Skeletal muscle tissue (tissue), 4 donors: Measurements from ENCODE around the gene MVB12B. TPM values are rescaled to one million over a fixed set of nuclear protein-coding genes. Genes with fewer than 3 reads are reported as not detected.

ENCODE experiments used
- H3K27ac ChIP-seq: one replicate; pipeline ENCODE4 v1.7.0; 2013; ENCODE audit warnings: mild to moderate bottlenecking, low read depth, low read length, inconsistent platforms
- H3K27me3 ChIP-seq, 3 donors: one replicate each; pipeline ENCODE4 v1.7.0; 2013; ENCODE audit warnings: low read length in 3 of 3; ENCODE audit not compliant: control insufficient read depth in 3 of 3, insufficient read depth in 3 of 3
- H3K36me3 ChIP-seq, 3 donors: one replicate each; pipeline ENCODE4 v1.7.0; 2013; ENCODE audit warnings: low read length in 3 of 3; ENCODE audit not compliant: control insufficient read depth in 3 of 3, insufficient read depth in 3 of 3
- H3K4me1 ChIP-seq, 3 donors: one replicate each; pipeline ENCODE4 v1.7.0; 2013; ENCODE audit warnings: low read length in 3 of 3, mild to moderate bottlenecking in 3 of 3; ENCODE audit not compliant: control insufficient read depth in 3 of 3, insufficient read depth in 3 of 3
- H3K4me3 ChIP-seq, 3 donors: one replicate each; pipeline ENCODE4 v1.7.0; 2013; ENCODE audit warnings: low read length in 3 of 3
- H3K9ac ChIP-seq, 3 donors: one replicate each; pipeline ENCODE4 v1.7.0; 2013; ENCODE audit warnings: low read length in 3 of 3, mild to moderate bottlenecking in 3 of 3, moderate library complexity in 2 of 3, low read depth in 1 of 3
- H3K9me3 ChIP-seq, 3 donors: one replicate each; pipeline ENCODE4 v1.7.0; 2013; ENCODE audit warnings: low read length in 3 of 3; ENCODE audit not compliant: control insufficient read depth in 3 of 3
- total RNA-seq: library from RNA; depleted of rRNA; stranded (reverse); fragments of >200 nt; gene quantifications from one replicate; pipeline ENCODE4 v1.2.3, GENCODE V29; 2014
- donor health status: Osteomylitis.

MVB12B gene
- total RNA-seq, 1 donor from 2014 or later: 13.0 TPM

- no peak overlapping the region for H3K4me3 ChIP-seq
- H3K9me3 ChIP-seq: no peaks in the 10 kb centered on the region
- no peak overlapping the region for H3K9ac ChIP-seq
- no peak overlapping the region for H3K27ac ChIP-seq
- H3K4me1 ChIP-seq: peaks cover 5 to 22% (median 13%) of the 10 kb centered on the region in 3 donors
- H3K27me3 ChIP-seq: peaks cover 32 to 49% (median 35%) of the 10 kb centered on the region in 3 donors
- H3K36me3 ChIP-seq: no peaks in the 10 kb centered on the region
These were observed 197.0 kb downstream of the MVB12B start for GRCh38 chr9:126523611-126524111.

- no peaks in the 10 kb centered on the region for H3K36me3 ChIP-seq
- no peak overlapping the region for H3K4me3 ChIP-seq
- peaks cover 5 to 22% (median 13%) of the 10 kb centered on the region in 3 donors for H3K4me1 ChIP-seq
- H3K27ac ChIP-seq: no peak overlapping the region
- H3K9ac ChIP-seq: no peak overlapping the region
- peaks cover 26 to 40% (median 30%) of the 10 kb centered on the region in 3 donors for H3K27me3 ChIP-seq
- no peaks in the 10 kb centered on the region for H3K9me3 ChIP-seq
These were observed 197.9 kb downstream of the MVB12B start for GRCh38 chr9:126524353-126525077.

DNA sequence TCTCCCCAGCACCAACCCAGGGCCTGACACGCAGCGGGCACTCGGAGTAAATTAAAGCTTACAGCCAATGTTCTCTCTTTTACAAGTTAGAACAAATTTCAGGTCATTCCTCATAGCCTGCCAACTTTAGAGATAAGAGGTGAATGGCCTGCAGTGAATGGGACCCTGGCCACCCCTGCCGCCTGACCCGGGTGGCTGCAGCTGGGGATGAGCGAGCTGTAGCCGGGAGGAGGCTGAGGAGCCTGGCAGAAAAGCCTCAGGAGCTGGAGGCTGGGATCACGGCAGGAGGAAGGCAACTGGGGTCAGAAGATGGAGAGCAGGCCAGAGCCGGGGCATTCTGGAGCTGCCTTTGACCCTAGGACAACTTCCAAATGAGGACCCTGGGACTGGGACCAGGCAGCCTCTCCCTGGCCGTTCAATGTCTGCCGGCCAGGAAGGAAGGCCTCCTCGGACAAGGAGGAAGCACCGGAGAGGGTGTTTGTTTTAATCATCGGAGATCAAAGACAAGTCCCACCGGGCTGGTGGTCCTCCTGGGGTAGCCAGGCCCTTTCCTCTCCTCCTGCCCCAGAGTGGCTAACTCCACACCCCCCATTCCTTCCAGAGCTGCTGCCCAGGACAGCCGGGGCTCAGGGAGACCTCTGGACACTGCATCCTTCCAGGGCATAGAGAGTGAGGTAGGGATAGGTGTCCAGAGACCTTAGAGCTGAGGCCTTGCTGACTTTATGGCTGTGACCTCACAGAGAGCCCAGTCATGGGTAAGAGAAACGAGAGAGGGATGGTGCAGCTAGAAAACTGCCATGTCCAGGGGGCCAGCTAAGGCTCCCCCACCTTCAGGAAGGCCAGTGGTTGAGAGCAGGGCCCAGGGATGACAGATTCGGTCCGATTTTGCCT lies 199.8 kb downstream of the MVB12B start:
- Histone ChIP-seq H3K4me1 (peaks cover 5 to 8% (median 5%) of the 10 kb centered on the region in 3 donors), H3K4me3 (no peak overlapping the region), H3K9me3 (no peaks in the 10 kb centered on the region), H3K36me3 (no peaks in the 10 kb centered on the region), H3K27me3 (peaks cover 23 to 33% (median 25%) of the 10 kb centered on the region in 3 donors), H3K27ac (no peak overlapping the region), H3K9ac (no peak overlapping the region)

DNA sequence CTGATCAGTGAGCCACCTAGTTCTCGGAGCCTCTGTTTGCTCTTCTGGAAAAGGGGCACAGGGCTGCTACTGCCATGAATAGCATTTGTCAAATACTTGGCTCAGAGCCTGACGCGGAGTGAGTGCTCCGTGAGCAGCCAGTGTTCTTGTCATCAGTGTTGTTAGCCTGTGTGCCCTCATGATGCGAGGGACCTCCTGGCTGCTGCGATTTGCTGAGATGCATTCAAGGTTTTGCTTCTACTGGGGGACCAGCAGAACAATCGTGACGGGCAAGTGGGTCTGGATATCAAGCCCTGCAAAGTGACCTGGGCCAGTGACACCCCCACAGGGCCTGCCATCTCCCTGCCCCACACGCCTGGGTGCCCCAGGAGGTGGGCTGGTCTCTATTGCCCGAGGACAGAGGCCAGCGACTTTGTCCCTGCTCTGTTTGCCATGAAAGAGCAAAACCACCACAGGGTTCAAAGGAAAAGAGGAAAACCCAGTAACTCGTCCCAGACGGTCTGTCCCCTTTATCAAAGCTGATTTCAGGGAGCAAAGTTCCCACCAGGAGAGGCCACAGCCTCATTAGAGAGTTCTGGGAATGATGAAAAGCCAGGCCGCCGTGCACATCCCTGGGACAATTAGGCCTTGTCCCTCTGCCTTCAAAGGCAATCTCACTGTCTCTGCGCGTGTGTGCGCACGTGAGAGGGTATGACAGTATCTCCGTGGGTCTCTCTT lies 200.6 kb downstream of the MVB12B start:
- H3K9ac ChIP-seq: no peak overlapping the region
- H3K4me1 ChIP-seq: peaks cover 0 to 5% (median 2%) of the 10 kb centered on the region in 3 donors
- H3K27me3 ChIP-seq: peaks cover 20 to 29% (median 24%) of the 10 kb centered on the region in 3 donors
- no peaks in the 10 kb centered on the region for H3K9me3 ChIP-seq
- H3K27ac ChIP-seq: no peak overlapping the region
- no peaks in the 10 kb centered on the region for H3K36me3 ChIP-seq
- no peak overlapping the region for H3K4me3 ChIP-seq

DNA sequence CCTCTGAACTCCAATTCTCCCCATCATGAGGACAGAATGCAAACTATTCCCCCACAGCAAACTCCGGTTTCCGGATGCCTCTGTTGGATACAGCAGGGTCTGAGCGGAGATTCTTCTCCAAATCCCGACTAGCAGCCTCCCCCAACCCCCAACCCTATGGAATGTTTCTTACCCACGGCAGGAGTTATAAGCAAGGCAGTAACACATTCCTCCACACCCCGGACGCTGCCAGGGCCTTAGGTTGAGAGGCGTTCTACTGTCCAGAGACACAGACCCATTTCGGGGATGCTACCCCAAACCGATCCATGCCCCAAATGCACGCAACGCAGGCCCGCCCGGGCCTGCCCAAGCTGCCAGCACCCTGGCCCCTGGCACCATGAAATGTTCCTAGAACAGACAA lies 201.5 kb downstream of the MVB12B start:
- Histone ChIP-seq H3K9ac (no peak overlapping the region), H3K4me1 (peaks cover 0 to 4% (median 0%) of the 10 kb centered on the region in 3 donors), H3K9me3 (no peaks in the 10 kb centered on the region), H3K27ac (no peak overlapping the region), H3K36me3 (no peaks in the 10 kb centered on the region), H3K4me3 (no peak overlapping the region), H3K27me3 (peaks cover 18 to 26% (median 25%) of the 10 kb centered on the region in 3 donors)

DNA sequence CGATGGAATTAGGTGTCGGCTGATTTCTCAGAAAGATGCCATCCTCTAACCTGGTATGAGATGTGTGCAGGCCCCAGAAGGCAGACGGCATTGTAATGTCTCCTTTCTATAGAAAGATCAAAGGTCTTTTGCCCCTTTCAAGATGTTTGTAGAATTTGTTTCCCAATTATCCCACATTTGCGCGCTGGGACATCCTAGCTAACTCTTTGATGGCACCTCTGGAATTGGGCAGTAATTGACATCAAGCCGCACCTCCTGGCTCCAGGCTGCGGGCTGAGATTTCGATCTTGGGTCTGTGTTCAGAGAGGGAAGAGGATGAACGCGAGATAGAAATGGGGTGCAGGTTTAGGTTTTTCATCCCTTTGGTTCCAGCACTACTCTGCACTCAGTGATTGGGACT lies 202.3 kb downstream of the MVB12B start:
- H3K9me3 ChIP-seq: no peaks in the 10 kb centered on the region
- H3K27me3 ChIP-seq: peaks cover 16 to 26% (median 20%) of the 10 kb centered on the region in 3 donors
- H3K4me1 ChIP-seq: peaks cover 0 to 6% (median 0%) of the 10 kb centered on the region in 3 donors
- H3K27ac ChIP-seq: no peak overlapping the region
- no peak overlapping the region for H3K9ac ChIP-seq
- no peak overlapping the region for H3K4me3 ChIP-seq
- no peaks in the 10 kb centered on the region for H3K36me3 ChIP-seq

DNA sequence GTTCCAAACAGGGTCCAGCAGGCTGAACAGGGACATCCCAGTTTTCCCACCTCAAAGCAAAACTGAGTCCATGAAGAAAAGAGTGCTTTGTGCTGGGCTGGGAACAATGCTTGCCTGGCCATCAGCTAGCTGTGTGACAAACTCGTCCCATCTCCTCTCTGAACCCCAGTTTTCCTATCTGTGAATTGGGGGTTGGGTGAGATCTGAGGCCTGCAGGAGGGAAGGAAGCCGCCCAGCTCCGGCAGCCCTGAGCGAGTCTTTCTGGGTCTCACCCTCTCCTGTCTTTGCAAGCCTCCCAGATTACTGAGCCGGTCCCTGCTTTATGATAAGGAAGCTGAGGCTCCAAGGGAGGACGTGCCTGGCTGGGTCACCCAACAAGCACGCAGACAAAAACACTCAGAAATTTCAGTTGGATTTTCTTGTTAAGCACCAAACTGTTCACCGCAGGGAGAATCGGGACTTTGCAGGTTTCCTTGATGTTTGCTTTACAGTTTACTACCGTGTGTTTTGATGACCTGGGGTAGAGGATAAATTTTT lies 204.5 kb downstream of the MVB12B start:
- no peak overlapping the region for H3K27ac ChIP-seq

GRCh38 chr9:126531591-126531990 lies 205.0 kb downstream of the MVB12B start:
- peaks cover 6 to 24% (median 18%) of the 10 kb centered on the region in 3 donors for H3K27me3 ChIP-seq
- no peaks in the 10 kb centered on the region for H3K36me3 ChIP-seq
- H3K4me1 ChIP-seq: peaks cover 0 to 6% (median 0%) of the 10 kb centered on the region in 3 donors
- no peak overlapping the region for H3K9ac ChIP-seq
- H3K27ac ChIP-seq: no peak overlapping the region
- H3K9me3 ChIP-seq: no peaks in the 10 kb centered on the region
- no peak overlapping the region for H3K4me3 ChIP-seq

More for the DNA sequence above, 204.5 kb downstream of the MVB12B start:
- Histone ChIP-seq H3K36me3 (no peaks in the 10 kb centered on the region), H3K27me3 (peaks cover 6 to 24% (median 15%) of the 10 kb centered on the region in 3 donors), H3K4me3 (no peak overlapping the region), H3K9ac (no peak overlapping the region), H3K9me3 (no peaks in the 10 kb centered on the region), H3K4me1 (peaks cover 0 to 6% (median 0%) of the 10 kb centered on the region in 3 donors)

DNA sequence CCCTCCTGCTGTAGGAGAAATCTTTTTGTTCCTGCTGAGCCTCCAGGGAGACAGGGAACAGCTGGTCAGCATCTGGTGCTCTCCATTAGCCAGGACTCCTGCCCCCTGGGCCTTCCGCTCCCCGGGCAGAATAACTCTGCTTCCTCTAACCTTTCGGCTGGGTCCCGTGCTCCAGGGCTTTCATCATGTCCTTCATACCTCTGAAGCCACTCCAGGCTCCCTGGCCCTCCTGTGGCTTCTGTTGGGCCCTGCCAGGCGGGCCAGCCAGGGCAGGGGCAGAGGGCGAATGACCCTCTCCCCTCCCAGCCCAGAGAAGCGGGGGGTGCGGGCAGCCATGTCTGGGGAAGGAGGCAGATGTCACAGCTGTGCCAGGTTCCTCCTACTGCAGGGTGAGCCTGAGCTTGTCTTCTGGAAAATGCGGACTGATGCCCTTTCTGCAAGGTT lies 205.4 kb downstream of the MVB12B start:
- Histone ChIP-seq H3K9me3 (no peaks in the 10 kb centered on the region), H3K9ac (no peak overlapping the region), H3K4me3 (no peak overlapping the region), H3K27me3 (peaks cover 6 to 22% (median 21%) of the 10 kb centered on the region in 3 donors), H3K36me3 (no peaks in the 10 kb centered on the region), H3K4me1 (peaks cover 0 to 6% (median 0%) of the 10 kb centered on the region in 3 donors), H3K27ac (no peak overlapping the region)
